Trophoblast cell (in vitro differentiated cells and primary cell): ENCODE results near the gene DUSP8.
"Not testable (repeated sequence)": the region's sequence is repeated elsewhere in the genome, so short reads cannot be mapped to it uniquely, and the experiment has no call there.

ENCODE experiments used
- DNase-seq, 2 donors: peaks; one replicate each; pipeline ENCODE4 v3.0.0-alpha.2; 2016
- H2AFZ ChIP-seq: 2 replicates; pipeline ENCODE4 v1.6.1; 2013; ENCODE audit warnings: low read length, moderate library complexity, mild to moderate bottlenecking; ENCODE audit not compliant: insufficient read depth, poor library complexity
- H2AK5ac ChIP-seq: 2 replicates; pipeline ENCODE4 v1.6.1; 2013; ENCODE audit warnings: mild to moderate bottlenecking, low read length
- H2BK120ac ChIP-seq: 2 replicates; pipeline ENCODE4 v1.6.1; 2013; ENCODE audit warnings: low read length, mild to moderate bottlenecking, moderate library complexity; ENCODE audit not compliant: insufficient read depth, poor library complexity
- H2BK12ac ChIP-seq: 2 replicates; pipeline ENCODE4 v1.6.1; 2013; ENCODE audit warnings: mild to moderate bottlenecking, low read length, moderate library complexity
- H2BK5ac ChIP-seq: 2 replicates; pipeline ENCODE4 v1.6.1; 2013; ENCODE audit warnings: low read length, low read depth, moderate library complexity, mild to moderate bottlenecking; ENCODE audit not compliant: poor library complexity
- H3K14ac ChIP-seq: 2 replicates; pipeline ENCODE4 v1.6.1; 2013; ENCODE audit warnings: mild to moderate bottlenecking, low read length
- H3K18ac ChIP-seq: 2 replicates; pipeline ENCODE4 v1.6.1; 2013; ENCODE audit warnings: mild to moderate bottlenecking, low read length
- H3K23ac ChIP-seq: 2 replicates; pipeline ENCODE4 v1.6.1; 2013; ENCODE audit warnings: low read length
- H3K27ac ChIP-seq: 2 replicates; pipeline ENCODE4 v1.5.1; 2013; ENCODE audit warnings: low read depth, mild to moderate bottlenecking, inconsistent platforms, low read length, moderate library complexity
- H3K27me3 ChIP-seq: 2 replicates; pipeline ENCODE4 v1.6.1; 2013; ENCODE audit warnings: inconsistent platforms, mild to moderate bottlenecking, low read length, moderate library complexity; ENCODE audit not compliant: insufficient read depth
- H3K36me3 ChIP-seq, 2 experiments: 1 replicate in 1 of 2; 2 replicates in 1 of 2; pipeline ENCODE4 v1.6.1; 2013; ENCODE audit warnings: low read length in 2 of 2, mild to moderate bottlenecking in 2 of 2, moderate library complexity in 1 of 2; ENCODE audit not compliant: insufficient read depth in 2 of 2, control insufficient read depth in 1 of 2
- H3K4ac ChIP-seq: 2 replicates; pipeline ENCODE4 v1.6.1; 2013; ENCODE audit warnings: low read depth, mild to moderate bottlenecking, low read length, moderate library complexity
- H3K4me1 ChIP-seq, 2 experiments: 1 replicate in 1 of 2; 2 replicates in 1 of 2; pipeline ENCODE4 v1.6.1; 2013; ENCODE audit warnings: low read length in 2 of 2, mild to moderate bottlenecking in 2 of 2, moderate library complexity in 1 of 2; ENCODE audit not compliant: insufficient read depth in 2 of 2, control insufficient read depth in 1 of 2
- H3K4me2 ChIP-seq: 2 replicates; pipeline ENCODE4 v1.6.1; 2013; ENCODE audit warnings: inconsistent platforms, mild to moderate bottlenecking, low read length, moderate library complexity
- H3K4me3 ChIP-seq: 2 replicates; pipeline ENCODE4 v1.5.1; 2013; ENCODE audit warnings: mild to moderate bottlenecking, low read depth, low read length, inconsistent platforms
- H3K79me1 ChIP-seq: one replicate; pipeline ENCODE4 v1.6.1; 2013; ENCODE audit warnings: low read length
- H3K79me2 ChIP-seq: 2 replicates; pipeline ENCODE4 v1.6.1; 2013; ENCODE audit warnings: low read length, mild to moderate bottlenecking; ENCODE audit not compliant: control insufficient read depth, insufficient read depth, poor library complexity
- H3K9ac ChIP-seq: 2 replicates; pipeline ENCODE4 v1.6.1; 2013; ENCODE audit warnings: mild to moderate bottlenecking, low read length
- H3K9me3 ChIP-seq: 2 replicates; pipeline ENCODE4 v1.6.1; 2013; ENCODE audit warnings: low read depth, mild to moderate bottlenecking, control low read depth, inconsistent platforms, low read length; ENCODE audit not compliant: insufficient read depth
- H4K12ac ChIP-seq: 2 replicates; pipeline ENCODE4 v1.6.1; 2013; ENCODE audit warnings: low read depth, mild to moderate bottlenecking, low read length, moderate library complexity
- H4K8ac ChIP-seq: 2 replicates; pipeline ENCODE4 v1.6.1; 2013; ENCODE audit warnings: low read depth, mild to moderate bottlenecking, low read length, moderate library complexity
- H4K91ac ChIP-seq: one replicate; pipeline ENCODE4 v1.6.1; 2013; ENCODE audit warnings: low read depth, mild to moderate bottlenecking, low read length, moderate library complexity
- WGBS: extraction: QIAGEN DNeasy Blood & Tissue Kit; methylation state at CpG from one replicate; pipeline ENCODE4 v1.1.7; 2013; ENCODE audit warnings: missing lambda C conversion rate; ENCODE audit not compliant: insufficient read length, insufficient coverage; ENCODE audit errors: extremely low coverage; 5-methylcytosine and 5-hydroxymethylcytosine counted together

The DUSP8 gene

DNA sequence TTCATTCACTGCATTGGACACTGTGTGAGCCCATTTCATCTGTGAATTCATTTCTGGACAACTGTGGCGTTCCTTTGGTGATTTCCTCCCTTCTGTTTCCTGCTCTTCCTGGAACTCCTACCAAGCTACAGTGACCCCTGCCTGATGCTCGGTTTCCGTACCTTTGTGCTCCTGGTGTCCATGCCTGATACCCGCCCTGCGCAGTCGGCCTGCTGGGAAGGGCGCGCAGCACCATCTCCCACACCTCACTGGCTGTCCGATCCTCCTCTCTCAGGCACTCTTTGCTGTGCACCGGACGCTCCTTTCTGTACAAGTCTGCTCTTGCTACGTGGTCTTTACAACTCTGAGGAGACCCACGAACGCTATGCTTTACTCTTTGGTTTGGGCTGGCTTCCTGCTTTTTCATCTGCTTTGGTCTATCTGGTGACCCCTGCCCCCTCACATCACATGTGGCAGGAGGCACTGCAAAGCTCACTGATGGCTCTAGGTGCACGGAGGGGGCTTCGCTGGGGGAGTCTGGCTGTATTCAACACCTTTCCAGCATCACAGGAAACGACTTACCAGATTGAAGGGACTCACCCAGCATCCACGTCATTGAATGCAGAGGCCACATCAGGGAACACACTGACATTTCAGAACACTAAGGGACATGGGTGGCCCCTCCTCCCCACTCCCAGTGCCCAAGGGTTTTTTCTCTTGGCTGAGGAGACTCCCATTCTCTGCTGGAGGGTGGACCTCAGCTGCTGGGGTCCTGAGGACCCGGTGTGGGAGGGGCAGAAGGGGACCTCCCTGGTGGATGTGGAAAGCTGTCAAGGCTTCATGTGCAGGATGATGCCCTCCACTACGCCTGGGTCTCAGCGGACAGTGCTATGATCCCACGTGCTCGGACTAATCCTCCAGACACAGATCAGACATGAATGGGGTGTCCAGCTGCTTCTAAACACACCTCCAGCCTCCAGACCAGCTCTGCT, 58.5 kb downstream of the DUSP8 start:
- Histone ChIP-seq H2AK5ac (no peak overlapping the region), H3K9me3 (no peaks in the 10 kb centered on the region), H3K23ac (no peak overlapping the region), H3K79me1 (no peaks in the 10 kb centered on the region), H3K9ac (no peak overlapping the region), H3K18ac (no peak overlapping the region), H3K27me3 (no peaks in the 10 kb centered on the region), H3K79me2 (no peaks in the 10 kb centered on the region), H3K4me3 (no peak overlapping the region), H3K27ac (no peak overlapping the region), H2AFZ (no peak overlapping the region), H4K91ac (no peak overlapping the region), H2BK120ac (no peak overlapping the region), H3K4ac (no peak overlapping the region), H3K36me3 (no peaks in the 10 kb centered on the region), H3K14ac (no peak overlapping the region), H4K12ac (no peak overlapping the region), H3K4me1 (no peaks in the 10 kb centered on the region), H3K4me2 (no peak overlapping the region), H2BK5ac (no peak overlapping the region), H4K8ac (no peak overlapping the region), H2BK12ac (no peak overlapping the region)
- WGBS, result no CpG with 5 or more reads among the region's 23 CpGs
- no peak for DNase-seq

DNA sequence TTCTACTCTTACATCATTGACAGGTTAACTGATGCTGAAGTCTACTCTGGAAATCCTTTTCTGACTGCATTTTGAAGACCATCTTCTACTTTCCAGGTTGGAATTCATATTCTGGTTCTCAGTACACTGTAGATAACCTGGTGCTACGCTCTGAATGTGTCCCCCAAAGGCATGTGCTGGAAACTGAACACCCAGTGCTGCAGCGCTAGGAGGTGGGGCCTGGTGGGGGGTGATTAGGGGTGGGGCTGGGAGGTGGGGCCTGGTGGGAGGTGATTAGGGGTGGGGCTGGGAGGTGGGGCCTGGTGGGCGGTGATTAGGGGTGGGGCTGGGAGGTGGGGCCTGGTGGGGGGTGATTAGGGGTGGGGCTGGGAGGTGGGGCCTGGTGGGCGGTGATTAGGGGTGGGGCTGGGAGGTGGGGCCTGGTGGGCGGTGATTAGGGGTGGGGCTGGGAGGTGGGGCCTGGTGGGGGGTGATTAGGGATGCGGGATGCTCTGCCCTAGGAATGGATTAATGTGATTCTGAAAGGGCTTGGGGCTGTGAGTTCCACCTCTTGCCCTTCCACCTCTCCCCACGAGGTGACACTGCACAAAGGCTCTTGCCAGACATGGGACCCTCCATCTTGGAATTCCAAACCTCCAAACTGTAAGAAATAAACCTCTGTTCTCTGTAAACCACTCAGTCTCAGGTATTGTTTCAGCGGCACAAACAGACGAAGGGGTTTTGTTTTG, 59.4 kb downstream of the DUSP8 start:
- H3K9ac ChIP-seq, result not testable (repeated sequence)

DNA sequence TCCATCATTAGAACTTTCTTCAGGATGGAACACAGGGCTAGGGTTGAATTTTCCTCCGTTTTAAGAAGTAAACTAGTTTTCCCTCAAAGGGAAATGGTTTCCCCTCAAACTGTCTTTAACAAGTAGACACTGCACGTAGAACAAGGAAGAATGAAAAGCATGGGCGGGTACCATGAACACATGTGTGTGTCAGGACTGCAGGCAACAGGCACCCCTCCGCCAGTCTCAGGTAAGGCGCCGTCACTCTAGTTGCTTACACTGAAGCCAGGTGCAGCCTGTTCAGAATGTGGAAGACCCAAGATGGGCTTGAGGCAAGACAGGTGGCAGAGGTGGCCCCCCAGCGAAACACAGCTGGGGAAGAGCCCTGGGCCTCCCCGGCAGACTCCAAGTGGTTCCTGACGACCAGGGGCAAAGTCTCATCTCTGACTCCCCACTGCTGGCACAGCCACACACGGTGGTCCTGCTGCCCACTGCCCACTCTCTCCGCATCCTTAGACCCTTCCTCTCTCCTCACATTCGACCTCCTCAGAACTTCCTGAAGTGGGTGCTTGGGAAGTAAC, 60.1 kb downstream of the DUSP8 start:
- Histone ChIP-seq H2BK5ac (no peak overlapping the region), H3K4me3 (no peak overlapping the region), H3K9me3 (no peaks in the 10 kb centered on the region), H3K4me2 (no peak overlapping the region), H2BK12ac (no peak overlapping the region), H4K8ac (no peak overlapping the region), H3K23ac (no peak overlapping the region), H3K79me2 (peaks cover 1% of the 10 kb centered on the region), H2AK5ac (no peak overlapping the region), H3K14ac (no peak overlapping the region), H3K79me1 (no peaks in the 10 kb centered on the region), H3K9ac (no peak overlapping the region), H3K18ac (no peak overlapping the region), H3K27ac (no peak overlapping the region), H2AFZ (no peak overlapping the region), H2BK120ac (no peak overlapping the region), H4K12ac (no peak overlapping the region), H3K4ac (no peak overlapping the region), H3K36me3 (no peaks in the 10 kb centered on the region), H4K91ac (no peak overlapping the region), H3K4me1 (no peaks in the 10 kb centered on the region), H3K27me3 (no peaks in the 10 kb centered on the region)
- WGBS, result no CpG with 5 or more reads among the region's 12 CpGs
- no peak for DNase-seq

More for the DNA sequence above, 59.4 kb downstream of the DUSP8 start:
- not testable (repeated sequence) for H3K23ac ChIP-seq, H2BK12ac ChIP-seq, H2BK5ac ChIP-seq, H3K14ac ChIP-seq, H3K4me2 ChIP-seq, H2BK120ac ChIP-seq, H4K91ac ChIP-seq, H3K9me3 ChIP-seq, H3K79me2 ChIP-seq, H3K4me3 ChIP-seq, H3K18ac ChIP-seq, H3K4ac ChIP-seq, H3K27ac ChIP-seq, DNase-seq, H4K8ac ChIP-seq, H3K36me3 ChIP-seq, H3K4me1 ChIP-seq, H3K27me3 ChIP-seq, H2AFZ ChIP-seq, H3K79me1 ChIP-seq, H4K12ac ChIP-seq, H2AK5ac ChIP-seq
- no CpG with 5 or more reads among the region's 9 CpGs for WGBS

DNA sequence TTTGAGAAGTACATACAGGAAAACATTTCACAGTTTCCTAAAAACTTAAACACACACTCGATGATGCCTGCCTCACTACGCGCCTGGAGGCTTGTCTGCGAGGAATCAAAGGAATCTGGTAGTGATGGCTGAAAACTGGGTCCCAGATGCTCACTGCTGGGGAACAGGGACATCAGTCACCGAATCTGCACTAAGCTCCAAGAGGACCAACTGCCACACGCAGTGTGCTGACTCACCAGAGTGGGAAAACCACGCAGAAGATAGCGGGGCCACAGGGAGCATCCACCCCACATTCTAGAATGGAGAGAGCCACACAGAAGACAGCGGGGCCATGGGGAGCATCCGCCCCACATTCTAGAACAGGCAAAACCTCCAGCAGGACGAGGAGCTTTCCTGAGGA, 61.1 kb downstream of the DUSP8 start:
- Histone ChIP-seq H3K14ac (no peak overlapping the region), H2BK5ac (no peak overlapping the region), H3K4me1 (no peaks in the 10 kb centered on the region), H3K27ac (no peak overlapping the region), H3K9ac (no peak overlapping the region), H3K79me2 (peaks cover 4% of the 10 kb centered on the region), H3K9me3 (no peaks in the 10 kb centered on the region), H3K79me1 (no peaks in the 10 kb centered on the region), H3K23ac (no peak overlapping the region), H3K4ac (no peak overlapping the region), H2BK120ac (no peak overlapping the region), H4K91ac (no peak overlapping the region), H2AK5ac (no peak overlapping the region), H2BK12ac (no peak overlapping the region), H4K12ac (no peak overlapping the region), H2AFZ (no peak overlapping the region), H3K4me2 (no peak overlapping the region), H3K18ac (no peak overlapping the region), H3K27me3 (no peaks in the 10 kb centered on the region), H3K36me3 (no peaks in the 10 kb centered on the region), H4K8ac (no peak overlapping the region), H3K4me3 (no peak overlapping the region)
- WGBS, result no CpG with 5 or more reads among the region's 11 CpGs
- no peak for DNase-seq
